ENCODE measurements around the gene ST3GAL4. TPM values are rescaled to one million over a fixed set of nuclear protein-coding genes. Genes with fewer than 3 reads are reported as not detected.
"Not testable (repeated sequence)": the region's sequence is repeated elsewhere in the genome, so short reads cannot be mapped to it uniquely, and the experiment has no call there.

Gene ST3GAL4
- total and polyA plus RNA-seq, 8 donors = 9.9 to 31.0 (median 15.7) TPM; not detected in 1

GRCh38 chr11:126391970-126392632 is 36.6 kb downstream of the ST3GAL4 start:
- DNase-seq = peak in 1 of 2 donors; percentile 66
- Histone ChIP-seq H3K27me3 (no peaks in the 10 kb centered on the region), H3K36me3 (no peaks in the 10 kb centered on the region), H3K4me1 (peaks cover 5 to 33% (median 19%) of the 10 kb centered on the region in 4 donors), H3K9me3 (no peaks in the 10 kb centered on the region), H3K4me3 (no peak overlapping the region), H3K27ac (peak overlapping the region in 4 of 5 donors; percentile 8 to 46 (median 27))
- 52 to 71% (median 66%) methylated on average over 8 of the region's 8 CpGs for WGBS, 5 donors
- intact Hi-C loops (cut with DNase I; ENCODE audit: low total_unique reads) = no loop called here
- no peak for TF ChIP-seq EP300 (IDR thresholded peaks at IDR 0.05)
- TF ChIP-seq CTCF (IDR thresholded peaks at IDR 0.05) = peak in 1 of 7 experiments; percentile 17

- H3K9me3 ChIP-seq = no peaks in the 10 kb centered on the region
- H3K4me3 ChIP-seq = no peak overlapping the region
- H3K4me1 ChIP-seq = peaks cover under 1 to 28% (median 16%) of the 10 kb centered on the region in 4 donors
- intact Hi-C loops (cut with DNase I; ENCODE audit: low total_unique reads) = no loop called here
- no peak for TF ChIP-seq POLR2AphosphoS5 (IDR thresholded peaks at IDR 0.05)
- TF ChIP-seq CTCF (IDR thresholded peaks at IDR 0.05) = no peak
- no peak for TF ChIP-seq POLR2A (IDR thresholded peaks at IDR 0.05)
- TF ChIP-seq EP300 (IDR thresholded peaks at IDR 0.05) = no peak
- DNase-seq = peak in 1 of 2 donors; percentile 73
- WGBS, 5 donors = 37 to 66% (median 44%) methylated on average over 4 of the region's 4 CpGs
- H3K27me3 ChIP-seq = no peaks in the 10 kb centered on the region
- no peaks in the 10 kb centered on the region for H3K36me3 ChIP-seq
- H3K27ac ChIP-seq = peak overlapping the region in 1 of 5 donors; percentile 8
Observed at GRCh38 chr11:126392633-126393013, 37.1 kb downstream of the ST3GAL4 start.

GRCh38 chr11:126393143-126393542 is 37.7 kb downstream of the ST3GAL4 start:
- DNase-seq = no peak
- Histone ChIP-seq H3K9me3 (no peaks in the 10 kb centered on the region), H3K4me3 (no peak overlapping the region), H3K36me3 (no peaks in the 10 kb centered on the region), H3K27ac (no peak overlapping the region), H3K27me3 (no peaks in the 10 kb centered on the region), H3K4me1 (peaks cover 0 to 26% (median 14%) of the 10 kb centered on the region in 4 donors)
- TF ChIP-seq CTCF (IDR thresholded peaks at IDR 0.05) = no peak
- intact Hi-C loops (cut with DNase I; ENCODE audit: low total_unique reads) = no loop called here
- 79 to 95% (median 88%) methylated on average over 4 to 5 of the region's 5 CpGs for WGBS, 5 donors

- Histone ChIP-seq H3K27me3 (no peaks in the 10 kb centered on the region), H3K4me3 (no peak overlapping the region), H3K9me3 (no peaks in the 10 kb centered on the region), H3K27ac (peak overlapping the region in 2 of 5 donors; percentile 11 to 15), H3K36me3 (no peaks in the 10 kb centered on the region), H3K4me1 (peaks cover 0 to 26% (median 14%) of the 10 kb centered on the region in 4 donors)
- intact Hi-C loops (cut with DNase I; ENCODE audit: low total_unique reads) = no loop called here
- DNase-seq = no peak
- no peak for TF ChIP-seq CTCF (IDR thresholded peaks at IDR 0.05)
- TF ChIP-seq POLR2A (IDR thresholded peaks at IDR 0.05) = no peak
- TF ChIP-seq POLR2AphosphoS5 (IDR thresholded peaks at IDR 0.05) = no peak
- TF ChIP-seq EP300 (IDR thresholded peaks at IDR 0.05) = no peak
- 89 to 100% (median 92%) methylated on average over 3 of the region's 3 CpGs for WGBS, 5 donors
Observed at GRCh38 chr11:126394036-126394435, 38.5 kb downstream of the ST3GAL4 start.

GRCh38 chr11:126394634-126395072 is 39.2 kb downstream of the ST3GAL4 start:
- peak overlapping the region in 1 of 5 donors; percentile 11 for H3K27ac ChIP-seq
- intact Hi-C loops (cut with DNase I; ENCODE audit: low total_unique reads); H3K27me3 ChIP-seq; H3K36me3 ChIP-seq; DNase-seq; H3K9me3 ChIP-seq; H3K4me3 ChIP-seq: not testable (repeated sequence)
- peaks cover 0 to 26% (median 14%) of the 10 kb centered on the region in 4 donors for H3K4me1 ChIP-seq
- WGBS, 5 donors = 56 to 76% (median 68%) methylated on average over 5 to 6 of the region's 7 CpGs

GRCh38 chr11:126395784-126396183 is 40.3 kb downstream of the ST3GAL4 start:
- peak in 1 of 2 donors; percentile 61 for DNase-seq
- Histone ChIP-seq H3K27ac (peak overlapping the region in 2 of 5 donors; percentile 15 to 49), H3K4me1 (peaks cover 0 to 26% (median 14%) of the 10 kb centered on the region in 4 donors)
- H3K4me3 ChIP-seq; H3K27me3 ChIP-seq; H3K9me3 ChIP-seq; H3K36me3 ChIP-seq; intact Hi-C loops (cut with DNase I; ENCODE audit: low total_unique reads): not testable (repeated sequence)
- WGBS, 5 donors = 55 to 82% (median 73%) methylated on average over 5 to 10 of the region's 13 CpGs

- H3K9me3 ChIP-seq; H3K27me3 ChIP-seq; intact Hi-C loops (cut with DNase I; ENCODE audit: low total_unique reads); DNase-seq; H3K4me3 ChIP-seq; H3K36me3 ChIP-seq: not testable (repeated sequence)
- Histone ChIP-seq H3K27ac (peak overlapping the region in 1 of 5 donors; percentile 49), H3K4me1 (peaks cover 0 to 26% (median 14%) of the 10 kb centered on the region in 4 donors)
- 80 to 89% (median 83%) methylated on average over 9 to 15 of the region's 15 CpGs for WGBS, 5 donors
Observed at GRCh38 chr11:126396266-126396665, 40.8 kb downstream of the ST3GAL4 start.
